GM12891 (cell line): Measurements from ENCODE around the gene ANXA6.

ENCODE experiments used
- POLR2A ChIP-seq: IDR thresholded peaks from 2 replicates; pipeline ENCODE4 v1.6.1; 2011; ENCODE audit warnings: low read depth, low read length, control low read depth
- POLR2AphosphoS5 ChIP-seq: IDR thresholded peaks from 2 replicates; pipeline ENCODE4 v1.6.1; 2011; ENCODE audit warnings: low read depth, low read length, control low read depth
- SPI1 ChIP-seq: IDR thresholded peaks from 2 replicates; pipeline ENCODE4 v1.6.1; 2011; ENCODE audit warnings: low read depth, low read length, control low read depth
- TAF1 ChIP-seq: IDR thresholded peaks from 2 replicates; pipeline ENCODE4 v1.6.1; 2011; ENCODE audit warnings: low read depth, low read length, control low read depth

- TF ChIP-seq POLR2A, result no peak
- TF ChIP-seq POLR2AphosphoS5, result no peak
- TF ChIP-seq SPI1, result peak; percentile 83
- no peak for TF ChIP-seq TAF1
These were observed 32.2 kb downstream of the ANXA6 start for GRCh38 chr5:151125421-151125820.
